ENCODE data around the gene CMTR1.

DNA sequence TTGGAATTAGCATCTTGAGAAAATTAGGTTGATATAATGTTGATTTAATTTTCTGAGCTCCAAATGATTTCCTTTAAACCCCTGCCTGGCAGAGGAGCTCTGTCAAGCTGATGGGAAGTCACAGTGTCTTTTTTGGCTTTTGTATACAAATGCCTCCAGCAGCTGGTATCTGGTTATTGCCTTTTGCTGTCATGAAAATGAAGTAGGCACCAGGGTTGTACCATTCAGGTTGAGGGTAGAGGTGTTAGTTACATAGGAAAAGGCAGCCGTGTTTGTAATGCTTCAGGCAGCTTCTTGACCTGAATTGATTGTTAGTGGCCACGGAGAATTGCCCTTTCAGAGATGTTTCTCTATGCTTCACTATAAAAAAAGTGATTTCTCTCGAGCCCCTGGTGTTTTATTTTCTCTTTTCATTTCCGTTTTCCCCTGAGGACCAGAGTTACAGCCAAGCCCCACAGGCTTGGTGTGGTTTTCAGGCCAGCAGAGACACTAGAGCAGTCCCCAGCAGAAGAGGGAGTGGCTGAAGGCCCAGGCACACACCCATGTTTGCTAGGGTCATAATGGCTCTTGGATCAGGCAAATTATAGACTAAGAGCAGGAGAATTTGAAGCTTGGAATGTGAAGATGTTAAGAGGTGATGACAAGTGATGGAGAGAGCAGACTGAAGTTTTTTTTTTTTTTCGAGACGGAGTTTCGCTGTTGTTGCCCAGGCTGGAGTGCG lies 21.6 kb downstream of the CMTR1 start:
- TF ChIP-seq, protein P1, sequence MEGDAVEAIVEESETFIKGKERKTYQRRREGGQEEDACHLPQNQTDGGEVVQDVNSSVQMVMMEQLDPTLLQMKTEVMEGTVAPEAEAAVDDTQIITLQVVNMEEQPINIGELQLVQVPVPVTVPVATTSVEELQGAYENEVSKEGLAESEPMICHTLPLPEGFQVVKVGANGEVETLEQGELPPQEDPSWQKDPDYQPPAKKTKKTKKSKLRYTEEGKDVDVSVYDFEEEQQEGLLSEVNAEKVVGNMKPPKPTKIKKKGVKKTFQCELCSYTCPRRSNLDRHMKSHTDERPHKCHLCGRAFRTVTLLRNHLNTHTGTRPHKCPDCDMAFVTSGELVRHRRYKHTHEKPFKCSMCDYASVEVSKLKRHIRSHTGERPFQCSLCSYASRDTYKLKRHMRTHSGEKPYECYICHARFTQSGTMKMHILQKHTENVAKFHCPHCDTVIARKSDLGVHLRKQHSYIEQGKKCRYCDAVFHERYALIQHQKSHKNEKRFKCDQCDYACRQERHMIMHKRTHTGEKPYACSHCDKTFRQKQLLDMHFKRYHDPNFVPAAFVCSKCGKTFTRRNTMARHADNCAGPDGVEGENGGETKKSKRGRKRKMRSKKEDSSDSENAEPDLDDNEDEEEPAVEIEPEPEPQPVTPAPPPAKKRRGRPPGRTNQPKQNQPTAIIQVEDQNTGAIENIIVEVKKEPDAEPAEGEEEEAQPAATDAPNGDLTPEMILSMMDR (IDR thresholded peaks at IDR 0.05) = no peak
- TF ChIP-seq POLR2AphosphoS5 (IDR thresholded peaks at IDR 0.05; ENCODE audit: low read depth, low read length) = no peak
- TF ChIP-seq, protein P2, sequence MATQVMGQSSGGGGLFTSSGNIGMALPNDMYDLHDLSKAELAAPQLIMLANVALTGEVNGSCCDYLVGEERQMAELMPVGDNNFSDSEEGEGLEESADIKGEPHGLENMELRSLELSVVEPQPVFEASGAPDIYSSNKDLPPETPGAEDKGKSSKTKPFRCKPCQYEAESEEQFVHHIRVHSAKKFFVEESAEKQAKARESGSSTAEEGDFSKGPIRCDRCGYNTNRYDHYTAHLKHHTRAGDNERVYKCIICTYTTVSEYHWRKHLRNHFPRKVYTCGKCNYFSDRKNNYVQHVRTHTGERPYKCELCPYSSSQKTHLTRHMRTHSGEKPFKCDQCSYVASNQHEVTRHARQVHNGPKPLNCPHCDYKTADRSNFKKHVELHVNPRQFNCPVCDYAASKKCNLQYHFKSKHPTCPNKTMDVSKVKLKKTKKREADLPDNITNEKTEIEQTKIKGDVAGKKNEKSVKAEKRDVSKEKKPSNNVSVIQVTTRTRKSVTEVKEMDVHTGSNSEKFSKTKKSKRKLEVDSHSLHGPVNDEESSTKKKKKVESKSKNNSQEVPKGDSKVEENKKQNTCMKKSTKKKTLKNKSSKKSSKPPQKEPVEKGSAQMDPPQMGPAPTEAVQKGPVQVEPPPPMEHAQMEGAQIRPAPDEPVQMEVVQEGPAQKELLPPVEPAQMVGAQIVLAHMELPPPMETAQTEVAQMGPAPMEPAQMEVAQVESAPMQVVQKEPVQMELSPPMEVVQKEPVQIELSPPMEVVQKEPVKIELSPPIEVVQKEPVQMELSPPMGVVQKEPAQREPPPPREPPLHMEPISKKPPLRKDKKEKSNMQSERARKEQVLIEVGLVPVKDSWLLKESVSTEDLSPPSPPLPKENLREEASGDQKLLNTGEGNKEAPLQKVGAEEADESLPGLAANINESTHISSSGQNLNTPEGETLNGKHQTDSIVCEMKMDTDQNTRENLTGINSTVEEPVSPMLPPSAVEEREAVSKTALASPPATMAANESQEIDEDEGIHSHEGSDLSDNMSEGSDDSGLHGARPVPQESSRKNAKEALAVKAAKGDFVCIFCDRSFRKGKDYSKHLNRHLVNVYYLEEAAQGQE (IDR thresholded peaks at IDR 0.05; ENCODE audit: insufficient read depth in 1 of 2, low read depth in 2 of 2, low read length in 1 of 2) = no peak

All from Panc1 (cell line).